K562 (cell line): Measurements from ENCODE around the gene FBXW8. TPM values are rescaled to one million over a fixed set of nuclear protein-coding genes. Genes with fewer than 3 reads are reported as not detected.

Experiments
- ATAC-seq: fragments of 200-7000 bp; cut with Tn5 transposase; 3 replicates; pipeline ENCODE4 v1.9.1; 2020; ENCODE audit warnings: moderate library complexity
- BruUV-seq: library from RNA; stranded (reverse); fragments of 400-500 nt; replicated peaks from 2 replicates; lab custom pipeline; 2021; lab: Mats Ljungman, UMichigan
- CTCF ChIA-PET: fragments of 300-600 bp; formaldehyde crosslinking; extraction: SDS; loops from one replicate; lab custom pipeline; 2021; ENCODE audit warnings: low intra/inter-chr PET ratio; lab: Yijun Ruan, JAX
- POLR2A ChIA-PET: fragments of 300-600, 350-650 bp; sonication (Branson Sonifier 250); formaldehyde crosslinking; extraction: SDS; loops from one replicate; lab custom pipeline; 2021; ENCODE audit warnings: antibody characterized with exemption, inconsistent platforms; lab: Yijun Ruan, JAX
- DNase-seq, 4 experiments: peaks; one replicate each; pipeline versions ENCODE4 v3.0.0 to v3.0.0-alpha.2; 2011 to 2018; ENCODE audit warnings: low spot score in 3 of 4, mixed read lengths in 3 of 4; ENCODE audit errors: extremely low read depth in 1 of 4
- FAIRE-seq: peaks from 2 replicates; lab custom pipeline; 2011; peaks lifted over from hg19 to GRCh38; lab: Jason Lieb, UNC
- H2AFZ ChIP-seq: 2 replicates; pipeline ENCODE4 v1.6.0; 2011; ENCODE audit warnings: low read depth, low read length, control low read depth, inconsistent platforms
- H3K27ac ChIP-seq: fragments of 200-600 bp; 3 replicates; pipeline ENCODE4 v1.8.0; 2011; ENCODE audit warnings: low read depth, mild to moderate bottlenecking, control low read depth, inconsistent platforms, low read length, moderate library complexity, mixed read lengths; ENCODE audit errors: extremely low read depth
- H3K27me3 ChIP-seq, 2 experiments: fragments of 300-600 bp in 1 of 2; 2 replicates in 1 of 2; 3 replicates in 1 of 2; pipeline versions ENCODE4 v1.6.0 to v1.8.0; 2011; ENCODE audit warnings: inconsistent platforms in 2 of 2, low read length in 2 of 2, mild to moderate bottlenecking in 1 of 2, mixed read lengths in 1 of 2, moderate library complexity in 1 of 2; ENCODE audit not compliant: control insufficient read depth in 2 of 2, insufficient read depth in 2 of 2
- H3K36me3 ChIP-seq: fragments of 300-600 bp; 3 replicates; pipeline ENCODE4 v1.8.0; 2011; ENCODE audit warnings: mild to moderate bottlenecking, low read length, inconsistent platforms; ENCODE audit not compliant: control insufficient read depth, insufficient read depth
- H3K4me1 ChIP-seq, 2 experiments: fragments of 200-600 bp in 1 of 2; replicated peaks in 1 of 2; 2 replicates in 1 of 2; 3 replicates in 1 of 2; pipeline versions ENCODE4 v1.5.1 to v1.8.0; 2011; ENCODE audit warnings: inconsistent platforms in 2 of 2, low read length in 2 of 2, mild to moderate bottlenecking in 1 of 2, mixed read lengths in 1 of 2, moderate library complexity in 1 of 2; ENCODE audit not compliant: control insufficient read depth in 2 of 2, insufficient read depth in 2 of 2
- H3K4me2 ChIP-seq: 2 replicates; pipeline ENCODE4 v1.6.1; 2011; ENCODE audit warnings: low read length, control low read depth, inconsistent platforms, mixed read lengths; ENCODE audit not compliant: insufficient read depth
- H3K4me3 ChIP-seq: fragments of 200-600 bp; sonication (generic), shearing (Covaris generic); 2 replicates; pipeline ENCODE4 v1.5.1; 2016; ENCODE audit warnings: control low read depth, inconsistent platforms
- H3K79me2 ChIP-seq: fragments of 200-600 bp; 3 replicates; pipeline ENCODE4 v1.8.0; 2011; ENCODE audit warnings: low read length, inconsistent platforms; ENCODE audit not compliant: control insufficient read depth, insufficient read depth
- H3K9ac ChIP-seq, 2 experiments: 2 replicates each; pipeline versions ENCODE4 v1.6.0 to v1.6.1; 2011; ENCODE audit warnings: low read depth in 2 of 2, low read length in 2 of 2, control low read depth in 1 of 2, inconsistent platforms in 1 of 2, mild to moderate bottlenecking in 1 of 2, mixed read lengths in 1 of 2; ENCODE audit not compliant: insufficient read depth in 1 of 2
- H3K9me1 ChIP-seq: one replicate; pipeline ENCODE4 v1.6.0; 2011; ENCODE audit warnings: inconsistent platforms, mild to moderate bottlenecking, low read length, moderate library complexity; ENCODE audit not compliant: control insufficient read depth, insufficient read depth
- H3K9me3 ChIP-seq: replicated peaks from 2 replicates; pipeline ENCODE4 v1.5.1; 2011; ENCODE audit warnings: low read depth, low read length, inconsistent platforms; ENCODE audit not compliant: control insufficient read depth, insufficient read depth
- H4K20me1 ChIP-seq: replicated peaks from 2 replicates; pipeline ENCODE4 v1.6.1; 2011; ENCODE audit warnings: low read length, inconsistent platforms, mixed read lengths; ENCODE audit not compliant: control insufficient read depth, insufficient read depth
- ADNP ChIP-seq: fragments of 200-800 bp; sonication (Bioruptor generic); IDR thresholded peaks from 2 replicates; pipeline ENCODE4 v1.6.1; 2016; ENCODE audit warnings: missing genetic modification characterization, missing compliant biosample characterization
- BCOR ChIP-seq: fragments of 450-650 bp; IDR thresholded peaks from 2 replicates; pipeline ENCODE4 v1.6.1; 2016
- ETV1 ChIP-seq: fragments of 450-650 bp; conservative IDR thresholded peaks from 2 replicates; pipeline ENCODE4 v1.6.1; 2016; ENCODE audit warnings: missing genetic modification characterization, control low read depth, low read depth, missing compliant biosample characterization
- FOXA3 ChIP-seq, 2 experiments: fragments of 450-650 bp in 1 of 2; sonication (generic) in 1 of 2; formaldehyde crosslinking; IDR thresholded peaks in 1 of 2; conservative IDR thresholded peaks in 1 of 2; 2 replicates each; pipeline versions ENCODE4 v1.4.0 to v1.8.0; 2020 to 2022; ENCODE audit warnings: mild to moderate bottlenecking in 2 of 2, missing genetic modification reagents in 1 of 2
- FOXM1 ChIP-seq, 2 experiments: fragments of 450-650 bp in 1 of 2; sonication (generic) in 1 of 2; formaldehyde crosslinking in 1 of 2; IDR thresholded peaks; 2 replicates each; pipeline versions ENCODE4 v1.6.1 to v1.9.0; 2017 to 2022; ENCODE audit warnings: low read depth in 2 of 2, mild to moderate bottlenecking in 2 of 2, missing genetic modification reagents in 1 of 2, moderate library complexity in 1 of 2
- KDM1A ChIP-seq, 2 experiments: fragments of 450-650 bp; IDR thresholded peaks; 2 replicates each; pipeline ENCODE4 v1.6.1; 2016; ENCODE audit warnings: mild to moderate bottlenecking in 2 of 2
- NR4A1 ChIP-seq, 2 experiments: fragments of 250-450 bp in 1 of 2; fragments of 450-650 bp in 1 of 2; sonication (Bioruptor Pico) in 1 of 2; IDR thresholded peaks; 2 replicates each; pipeline versions ENCODE4 v1.4.0 to v1.6.1; 2016 to 2020; ENCODE audit warnings: mild to moderate bottlenecking in 2 of 2, missing compliant biosample characterization in 1 of 2, missing genetic modification characterization in 1 of 2, moderate library complexity in 1 of 2
- RBM25 ChIP-seq: fragments of 200-400 bp; formaldehyde crosslinking; IDR thresholded peaks from 2 replicates; pipeline ENCODE4 v1.6.1; 2018; ENCODE audit warnings: low read length, low read depth, moderate library complexity; ENCODE audit not compliant: severe bottlenecking
- RCOR1 ChIP-seq, 2 experiments: IDR thresholded peaks; 2 replicates each; pipeline ENCODE4 v1.6.1; 2012; ENCODE audit warnings: low read depth in 2 of 2, low read length in 2 of 2, borderline replicate concordance in 1 of 2, improper control_type of control experiment in 1 of 2
- SMARCA5 ChIP-seq: fragments of 450-650 bp; IDR thresholded peaks from 2 replicates; pipeline ENCODE4 v1.6.1; 2016
- ZBTB7A ChIP-seq: IDR thresholded peaks from 2 replicates; pipeline ENCODE4 v1.6.1; 2011; ENCODE audit warnings: low read depth, mild to moderate bottlenecking, low read length, moderate library complexity, borderline replicate concordance; ENCODE audit not compliant: control insufficient read depth
- WGBS: fragments of 100-300 bp; shearing (Covaris generic); methylation state at CpG from one replicate; pipeline ENCODE4 v1.1.6; 2016; ENCODE audit warnings: low coverage, mixed read lengths; ENCODE audit not compliant: insufficient coverage; ENCODE audit errors: missing lambda C conversion rate; 5-methylcytosine and 5-hydroxymethylcytosine counted together
- in situ Hi-C: fragments of 300-500 bp; cut with MboI; formaldehyde crosslinking; loops from 4 replicates; pipeline ENCODE4 v1.15.0; 2018; ENCODE audit warnings: inconsistent platforms, mixed read lengths
- intact Hi-C: fragments of 100-400 bp; cut with micrococcal nuclease; formaldehyde crosslinking; loops from 2 replicates; pipeline ENCODE4 v1.14.2; 2022
- polyA plus RNA-seq, 8 experiments: library from polyadenylated mRNA; depleted of rRNA in 4 of 8; stranded (reverse) in 5 of 8; unstranded in 3 of 8; fragments of >200 nt; fragmentation: Nextera tagmentation in 2 of 8; fragmentation: Illumina TruSeq in 1 of 8; extraction: Ambion mirVana in 2 of 8; extraction: Trizol in 1 of 8; gene quantifications; 2 replicates each; pipeline versions ENCODE4 v1.2.1 to v1.2.3, GENCODE V29; 2011 to 2014; ENCODE audit warnings: inconsistent platforms in 1 of 8, missing spikeins in 1 of 8
- total RNA-seq, 7 experiments: library from RNA; depleted of rRNA in 6 of 7; stranded (reverse); fragments of >200 nt in 6 of 7; fragmentation: Illumina TruSeq in 2 of 7; extraction: Trizol in 2 of 7; gene quantifications; 2 replicates each; pipeline versions ENCODE4 v1.2.1 to v1.2.3, GENCODE V29; 2011 to 2021; ENCODE audit warnings: low replicate concordance in 1 of 7
- TF ChIP-seq, protein P1 (sequence below): sonication (generic); formaldehyde crosslinking; IDR thresholded peaks from 2 replicates; pipeline ENCODE4 v1.8.1; 2023; ENCODE audit warnings: mild to moderate bottlenecking, missing genetic modification reagents

Gene FBXW8
- total and polyA plus RNA-seq, 9 of the 15 experiments (the other 6 are each of a cell fraction or from before 2014, with no cell fraction given), result 0.58 to 8.3 (median 4.4) TPM

DNA sequence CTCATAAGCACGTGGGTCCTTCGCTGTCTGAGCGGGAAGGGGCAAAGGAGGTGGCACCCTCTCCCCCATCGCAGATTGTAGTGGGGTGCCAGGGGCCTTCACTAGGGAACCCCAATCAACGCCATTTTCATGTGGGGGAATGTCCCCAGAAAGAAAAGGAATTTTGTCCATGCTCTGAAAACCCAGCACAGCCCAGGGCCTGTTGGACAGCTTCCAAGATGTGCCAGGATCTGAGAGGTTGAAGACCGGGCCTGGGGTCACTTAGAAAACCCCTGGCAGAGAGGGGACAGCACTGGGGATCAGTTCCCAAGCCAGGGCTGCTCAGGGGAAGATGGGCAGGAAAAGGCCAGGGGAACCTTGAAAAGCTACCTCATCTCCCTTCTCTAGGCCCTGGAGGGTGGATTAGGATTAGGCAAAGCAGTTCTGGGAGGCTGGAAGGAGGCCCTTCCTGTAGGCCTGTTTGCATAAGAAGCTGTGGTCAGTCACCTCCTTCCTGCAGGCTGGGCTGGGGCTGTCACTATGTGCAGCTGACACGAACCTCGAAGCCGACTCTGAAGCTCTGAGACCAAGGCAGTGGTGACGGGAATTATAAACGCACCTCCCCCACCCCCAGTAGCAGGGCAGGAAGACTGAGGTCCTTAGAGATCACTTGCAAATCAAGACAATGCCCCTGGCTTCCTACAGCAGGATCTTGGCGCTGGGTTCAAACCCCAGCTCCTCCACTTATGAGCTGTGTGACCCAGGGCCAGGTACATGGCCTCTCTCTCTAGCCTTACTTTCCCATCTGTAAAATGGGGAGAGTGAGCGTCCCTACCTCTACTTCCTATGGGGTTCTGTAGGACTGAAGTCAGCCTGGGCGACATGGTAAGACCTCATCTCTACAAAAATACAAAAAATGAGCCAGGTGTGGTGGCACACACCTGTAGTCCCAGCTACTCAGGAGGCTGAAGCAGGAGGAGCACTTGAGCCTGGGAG is 159.5 kb downstream of the FBXW8 start:
- 71% methylated on average over 14 of the region's 14 CpGs for WGBS
- Histone ChIP-seq H3K4me2 (no peak overlapping the region), H3K9ac (peak overlapping the region in 1 of 2 experiments; percentile 47; a peak in 2 of 4 replicates), H3K4me1 (peaks cover 9 to 13% of the 10 kb centered on the region in 2 experiments; a peak in 3 of 5 replicates), H3K27me3 (no peaks in the 10 kb centered on the region), H3K36me3 (0 out of 3 replicates have a peak, but pooled peaks cover 5% of the 10 kb centered on the region), H3K9me3 (no peaks in the 10 kb centered on the region), H3K79me2 (no peaks in the 10 kb centered on the region), H3K27ac (no peak overlapping the region), H3K4me3 (no peak overlapping the region), H2AFZ (no peak overlapping the region), H4K20me1 (no peaks in the 10 kb centered on the region), H3K9me1 (no peaks in the 10 kb centered on the region)
- no peak for TF ChIP-seq NR4A1 (CRISPR knock-in tag; IDR thresholded peaks at IDR 0.05)
- TF ChIP-seq NR4A1 (tag; IDR thresholded peaks at IDR 0.05), result no peak
- peak; percentile 69; the same call in 1 of the 2 replicates for TF ChIP-seq BCOR
- TF ChIP-seq ADNP (tag), result peak; percentile 84
- TF ChIP-seq RBM25, result peak; percentile 53
- no peak for TF ChIP-seq ZBTB7A
- peak in 1 of 2 experiments; percentile 37; a peak in 1 of 4 replicates for TF ChIP-seq FOXA3 (CRISPR knock-in tag; conservative IDR thresholded peaks at IDR 0.05 in 1 of 2, IDR thresholded peaks at IDR 0.05 in 1 of 2)
- TF ChIP-seq RCOR1 (IDR thresholded peaks at IDR 0.05; ENCODE audit: borderline replicate concordance in 1 of 2, low read depth in 2 of 2, low read length in 2 of 2), result 0 out of 4 replicates have a peak, but pooled peaks of 1 of the 2 experiments have one; percentile 18
- TF ChIP-seq KDM1A (IDR thresholded peaks at IDR 0.05), result peak in 1 of 2 experiments; percentile 54; a peak in 1 of 4 replicates
- TF ChIP-seq ETV1, result peak; percentile 55
- no peak for TF ChIP-seq FOXM1 (IDR thresholded peaks at IDR 0.05; ENCODE audit: low read depth)
- no peak for TF ChIP-seq FOXM1 (CRISPR knock-in tag; IDR thresholded peaks at IDR 0.05; ENCODE audit: low read depth)
- TF ChIP-seq SMARCA5, result 0 out of 2 replicates have a peak, but pooled peaks have one; percentile 31
- TF ChIP-seq, protein P1, sequence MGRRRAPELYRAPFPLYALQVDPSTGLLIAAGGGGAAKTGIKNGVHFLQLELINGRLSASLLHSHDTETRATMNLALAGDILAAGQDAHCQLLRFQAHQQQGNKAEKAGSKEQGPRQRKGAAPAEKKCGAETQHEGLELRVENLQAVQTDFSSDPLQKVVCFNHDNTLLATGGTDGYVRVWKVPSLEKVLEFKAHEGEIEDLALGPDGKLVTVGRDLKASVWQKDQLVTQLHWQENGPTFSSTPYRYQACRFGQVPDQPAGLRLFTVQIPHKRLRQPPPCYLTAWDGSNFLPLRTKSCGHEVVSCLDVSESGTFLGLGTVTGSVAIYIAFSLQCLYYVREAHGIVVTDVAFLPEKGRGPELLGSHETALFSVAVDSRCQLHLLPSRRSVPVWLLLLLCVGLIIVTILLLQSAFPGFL (CRISPR knock-in tag), result no peak
- ChIA-PET CTCF (no interaction called here), POLR2A (interaction anchor here (0.6 to 1.9 kb wide), 2 partner anchors 9 to 332 kb away, joined by 3 to 4 read pairs; partner anchors contain the start of genes RNFT2 and SPRING1)
- intact Hi-C loops (no loop called here), in situ Hi-C loops (no loop called here)
- FAIRE-seq (no peak), ATAC-seq (peak; percentile 51; the same call in 2 of the 3 replicates), DNase-seq (no peak)
- no TSS peak for BruUV-seq
